ENCODE data around the gene DHH. TPM values are rescaled to one million over a fixed set of nuclear protein-coding genes. Genes with fewer than 3 reads are reported as not detected.

DHH gene
- total and polyA plus RNA-seq, 10 of the 15 experiments (the other 5 are each of a cell fraction or from before 2014, with no cell fraction given) = 0.01 TPM; not detected in 9

- TF ChIP-seq SKIL (IDR thresholded peaks at IDR 0.05; ENCODE audit: low read depth, poor library complexity, severe bottlenecking) (peak; percentile 14), ZNF592 (IDR thresholded peaks at IDR 0.05) (no peak), ZNF384 (IDR thresholded peaks at IDR 0.05; ENCODE audit: borderline replicate concordance, low read depth, low read length) (no peak), BCL11A (IDR thresholded peaks at IDR 0.05; ENCODE audit: low read depth, low read length) (no peak), SIN3A (IDR thresholded peaks at IDR 0.05; ENCODE audit: low read depth, low read length) (no peak), CHD2 (IDR thresholded peaks at IDR 0.05; ENCODE audit: borderline replicate concordance, low read depth, low read length) (no peak)
Measured at GRCh38 chr12:49131894-49132461, 37.4 kb upstream of the DHH start (continued).
